MM.1S (cell line): ENCODE results near the gene HOXA6.

Source experiments
- DNase-seq: peaks from one replicate; pipeline ENCODE4 v3.0.0-alpha.2; 2015
- H2AFZ ChIP-seq: fragments of 300-600 bp; sonication (generic); 2 replicates; pipeline ENCODE4 v1.6.0; 2016; ENCODE audit warnings: antibody characterized with exemption, low read length
- H3F3A ChIP-seq: fragments of 300-600 bp; sonication (generic); 2 replicates; pipeline ENCODE4 v1.6.1; 2016; ENCODE audit warnings: mild to moderate bottlenecking, antibody characterized with exemption, low read length, moderate library complexity, mixed read lengths; ENCODE audit not compliant: insufficient read depth
- H3K27ac ChIP-seq: fragments of 300-600 bp; sonication (generic); 2 replicates; pipeline ENCODE4 v1.5.1; 2016; ENCODE audit warnings: mild to moderate bottlenecking, low read length
- H3K27me3 ChIP-seq: fragments of 300-600 bp; sonication (generic); replicated peaks from 2 replicates; pipeline ENCODE4 v1.6.0; 2016; ENCODE audit warnings: low read length; ENCODE audit not compliant: insufficient read depth
- H3K36me3 ChIP-seq: fragments of 300-600 bp; sonication (generic); replicated peaks from 2 replicates; pipeline ENCODE4 v1.6.1; 2016; ENCODE audit warnings: mild to moderate bottlenecking, low read length, mixed read lengths; ENCODE audit not compliant: insufficient read depth
- H3K4me1 ChIP-seq: fragments of 300-600 bp; sonication (generic); 2 replicates; pipeline ENCODE4 v1.6.1; 2016; ENCODE audit warnings: low read length, mixed read lengths
- H3K4me2 ChIP-seq: fragments of 300-600 bp; sonication (generic); 2 replicates; pipeline ENCODE4 v1.6.0; 2016; ENCODE audit warnings: low read depth, low read length
- H3K4me3 ChIP-seq: fragments of 300-600 bp; sonication (generic); 2 replicates; pipeline ENCODE4 v1.5.1; 2016; ENCODE audit warnings: low read length, mixed read lengths
- H3K79me2 ChIP-seq: fragments of 300-600 bp; sonication (generic); 2 replicates; pipeline ENCODE4 v1.6.1; 2016; ENCODE audit warnings: mixed run types, low read length, mixed read lengths
- H3K9ac ChIP-seq: fragments of 300-600 bp; sonication (generic); 2 replicates; pipeline ENCODE4 v1.6.1; 2016; ENCODE audit warnings: low read length, mixed read lengths
- H3K9me2 ChIP-seq: fragments of 300-600 bp; sonication (generic); replicated peaks from 2 replicates; pipeline ENCODE4 v1.6.1; 2016; ENCODE audit warnings: mild to moderate bottlenecking, low read length, mixed read lengths; ENCODE audit not compliant: insufficient read depth
- H3K9me3 ChIP-seq: fragments of 300-600 bp; sonication (generic); replicated peaks from 2 replicates; pipeline ENCODE4 v1.6.1; 2016; ENCODE audit warnings: mild to moderate bottlenecking, low read length, mixed read lengths; ENCODE audit not compliant: insufficient read depth
- H4K20me1 ChIP-seq: fragments of 300-600 bp; sonication (generic); 2 replicates; pipeline ENCODE4 v1.6.1; 2016; ENCODE audit warnings: mild to moderate bottlenecking, low read length, moderate library complexity, mixed read lengths; ENCODE audit not compliant: insufficient read depth
- CTCF ChIP-seq: fragments of 300-600 bp; sonication (generic); IDR thresholded peaks from 2 replicates; pipeline ENCODE4 v1.5.1; 2016; ENCODE audit warnings: antibody characterized with exemption, low read length, mixed read lengths
- EZH2 ChIP-seq: fragments of 300-600 bp; sonication (generic); optimal IDR thresholded peaks from 2 replicates; pipeline ENCODE3; 2017; ENCODE audit warnings: low read depth, mild to moderate bottlenecking, antibody characterized with exemption, low read length, mixed read lengths
- EZH2phosphoT487 ChIP-seq: fragments of 300-600 bp; sonication (generic); IDR thresholded peaks from 2 replicates; pipeline ENCODE4 v1.6.1; 2018; ENCODE audit warnings: antibody characterized with exemption, low read length

Gene HOXA6

GRCh38 chr7:27148031-27148755, 619 bp upstream of the HOXA6 start:
- H3K9ac ChIP-seq: no peak overlapping the region
- TF ChIP-seq CTCF: no peak
- TF ChIP-seq EZH2: no peak
- no peak for TF ChIP-seq EZH2phosphoT487
- H3K36me3 ChIP-seq: no peaks in the 10 kb centered on the region
- H3K9me2 ChIP-seq: no peaks in the 10 kb centered on the region
- H3K27ac ChIP-seq: no peak overlapping the region
- peaks cover 7% of the 10 kb centered on the region; the same call in 1 of the 2 replicates for H3K4me1 ChIP-seq
- DNase-seq: no peak
- H3K27me3 ChIP-seq: peaks cover 57% of the 10 kb centered on the region
- H3K9me3 ChIP-seq: no peaks in the 10 kb centered on the region
- H3K79me2 ChIP-seq: no peaks in the 10 kb centered on the region
- H2AFZ ChIP-seq: no peak overlapping the region
- H4K20me1 ChIP-seq: no peaks in the 10 kb centered on the region
- H3K4me3 ChIP-seq: no peak overlapping the region
- H3F3A ChIP-seq: no peaks in the 10 kb centered on the region
- H3K4me2 ChIP-seq: no peak overlapping the region

- Histone ChIP-seq H3K4me2 (no peak overlapping the region), H3F3A (no peaks in the 10 kb centered on the region), H3K9me2 (no peaks in the 10 kb centered on the region), H3K4me3 (no peak overlapping the region), H3K9me3 (no peaks in the 10 kb centered on the region), H4K20me1 (no peaks in the 10 kb centered on the region), H3K4me1 (peaks cover 6% of the 10 kb centered on the region; the same call in 1 of the 2 replicates), H3K27me3 (peaks cover 41% of the 10 kb centered on the region), H2AFZ (no peak overlapping the region), H3K36me3 (no peaks in the 10 kb centered on the region), H3K79me2 (no peaks in the 10 kb centered on the region), H3K9ac (no peak overlapping the region), H3K27ac (no peak overlapping the region)
- no peak for TF ChIP-seq EZH2phosphoT487
- TF ChIP-seq CTCF: no peak
- no peak for TF ChIP-seq EZH2
- DNase-seq: no peak
Observed at GRCh38 chr7:27146491-27147198, 929 bp downstream of the HOXA6 start.

- DNase-seq: no peak
- Histone ChIP-seq H3K9ac (no peak overlapping the region), H3K27me3 (peaks cover 34% of the 10 kb centered on the region), H3K4me2 (no peak overlapping the region), H3K4me1 (no peaks in the 10 kb centered on the region), H3K36me3 (no peaks in the 10 kb centered on the region), H3F3A (no peaks in the 10 kb centered on the region), H3K79me2 (no peaks in the 10 kb centered on the region), H3K9me3 (no peaks in the 10 kb centered on the region), H2AFZ (no peak overlapping the region), H4K20me1 (no peaks in the 10 kb centered on the region), H3K9me2 (no peaks in the 10 kb centered on the region), H3K4me3 (no peak overlapping the region), H3K27ac (no peak overlapping the region)
- TF ChIP-seq EZH2 (no peak), CTCF (no peak), EZH2phosphoT487 (no peak)
Observed at GRCh38 chr7:27145914-27146412, 1.6 kb downstream of the HOXA6 start.
